T1000 (cell line): ENCODE measurements around the gene CACUL1.
A peak's percentile ranks its signal among the peaks of the same experiment; 100 is the strongest.

ENCODE experiments used
- DNase-seq: peaks from one replicate; lab custom pipeline; 2025; ENCODE audit warnings: mixed read lengths; lab: John Stamatoyannopoulos, UW

CACUL1 gene

GRCh38 chr10:118732245-118733165 is 22.3 kb downstream of the CACUL1 start:
- no peak for DNase-seq

GRCh38 chr10:118730756-118731456 is 23.9 kb downstream of the CACUL1 start:
- DNase-seq, result no peak

- no peak for DNase-seq
Observed at GRCh38 chr10:118729641-118730258, 25.0 kb downstream of the CACUL1 start.

- no peak for DNase-seq
Observed at GRCh38 chr10:118729200-118729599, 25.6 kb downstream of the CACUL1 start.

- no peak for DNase-seq
Observed at GRCh38 chr10:118725886-118726500, 28.8 kb downstream of the CACUL1 start.

GRCh38 chr10:118723466-118723865 is 31.3 kb downstream of the CACUL1 start:
- no peak for DNase-seq

- DNase-seq, result no peak
Observed at GRCh38 chr10:118721539-118721876, 33.3 kb downstream of the CACUL1 start.

- DNase-seq, result peak; percentile 47
Observed at GRCh38 chr10:118720685-118721538, 33.9 kb downstream of the CACUL1 start.

GRCh38 chr10:118714366-118714765 is 40.4 kb downstream of the CACUL1 start:
- DNase-seq, result no peak

GRCh38 chr10:118712930-118713634 is 41.7 kb downstream of the CACUL1 start:
- no peak for DNase-seq

GRCh38 chr10:118712080-118712479 is 42.7 kb downstream of the CACUL1 start:
- DNase-seq, result no peak

GRCh38 chr10:118710487-118710886 is 44.3 kb downstream of the CACUL1 start:
- no peak for DNase-seq

GRCh38 chr10:118708571-118708970 is 46.2 kb downstream of the CACUL1 start:
- DNase-seq, result no peak

- DNase-seq, result no peak
Observed at GRCh38 chr10:118704711-118705110, 50.1 kb downstream of the CACUL1 start.

GRCh38 chr10:118701529-118702323 is 53.0 kb downstream of the CACUL1 start:
- no peak for DNase-seq

GRCh38 chr10:118698421-118698820 is 56.3 kb downstream of the CACUL1 start:
- no peak for DNase-seq

- no peak for DNase-seq
Observed at GRCh38 chr10:118694848-118695247, 59.9 kb downstream of the CACUL1 start.

GRCh38 chr10:118692872-118693271 is 61.9 kb downstream of the CACUL1 start:
- DNase-seq, result no peak

GRCh38 chr10:118689070-118689858 is 65.5 kb downstream of the CACUL1 start:
- DNase-seq, result no peak
